ENCODE measurements around the gene ELOVL5.
"Not testable (repeated sequence)": the region's sequence is repeated elsewhere in the genome, so short reads cannot be mapped to it uniquely, and the experiment has no call there.

The ELOVL5 gene

GRCh38 chr6:53359095-53359842, 10.5 kb upstream of the ELOVL5 start:
- H3K27ac ChIP-seq (ENCODE audit: low read length) = peak overlapping the region; percentile 90
- no peaks in the 10 kb centered on the region for H3K9me3 ChIP-seq (ENCODE audit: control insufficient read depth in 1 of 2, low read length in 2 of 2)
- H3K4me1 ChIP-seq (ENCODE audit: control insufficient read depth in 1 of 2, insufficient read depth in 2 of 2, low read length in 2 of 2) = peaks cover 0 to 5% of the 10 kb centered on the region in 2 donors
- no peaks in the 10 kb centered on the region for H3K27me3 ChIP-seq (ENCODE audit: low read depth, low read length)
- H3K36me3 ChIP-seq (ENCODE audit: control insufficient read depth in 1 of 2, insufficient read depth in 2 of 2, low read length in 2 of 2) = no peaks in the 10 kb centered on the region
- peak overlapping the region; percentile 64 to 73 for H3K4me3 ChIP-seq (ENCODE audit: low read depth in 1 of 2, low read length in 2 of 2)

- H3K36me3 ChIP-seq (ENCODE audit: control insufficient read depth in 1 of 2, insufficient read depth in 2 of 2, low read length in 2 of 2) = no peaks in the 10 kb centered on the region
These were observed 9.8 kb upstream of the ELOVL5 start for GRCh38 chr6:53358440-53359094.

GRCh38 chr6:53357576-53358360, 9.0 kb upstream of the ELOVL5 start:
- H3K36me3 ChIP-seq (ENCODE audit: control insufficient read depth in 1 of 2, insufficient read depth in 2 of 2, low read length in 2 of 2) = no peaks in the 10 kb centered on the region
- no peaks in the 10 kb centered on the region for H3K9me3 ChIP-seq (ENCODE audit: control insufficient read depth in 1 of 2, low read length in 2 of 2)
- peaks cover 0 to 5% of the 10 kb centered on the region in 2 donors for H3K4me1 ChIP-seq (ENCODE audit: control insufficient read depth in 1 of 2, insufficient read depth in 2 of 2, low read length in 2 of 2)
- H3K27ac ChIP-seq (ENCODE audit: low read length) = no peak overlapping the region
- no peaks in the 10 kb centered on the region for H3K27me3 ChIP-seq (ENCODE audit: low read depth, low read length)
- peak overlapping the region in 1 of 2 donors; percentile 73 for H3K4me3 ChIP-seq (ENCODE audit: low read depth in 1 of 2, low read length in 2 of 2)

More at GRCh38 chr6:53358440-53359094, 9.8 kb upstream of the ELOVL5 start:
- Histone ChIP-seq H3K9me3 (ENCODE audit: control insufficient read depth in 1 of 2, low read length in 2 of 2) (no peaks in the 10 kb centered on the region), H3K27me3 (ENCODE audit: low read depth, low read length) (no peaks in the 10 kb centered on the region), H3K4me1 (ENCODE audit: control insufficient read depth in 1 of 2, insufficient read depth in 2 of 2, low read length in 2 of 2) (peaks cover 0 to 5% of the 10 kb centered on the region in 2 donors), H3K27ac (ENCODE audit: low read length) (peak overlapping the region; percentile 90), H3K4me3 (ENCODE audit: low read depth in 1 of 2, low read length in 2 of 2) (peak overlapping the region; percentile 64 to 73)

GRCh38 chr6:53353624-53354023, 4.9 kb upstream of the ELOVL5 start:
- no peak overlapping the region for H3K27ac ChIP-seq (ENCODE audit: low read length)

GRCh38 chr6:53352360-53352759, 3.6 kb upstream of the ELOVL5 start:
- H3K36me3 ChIP-seq (ENCODE audit: control insufficient read depth in 1 of 2, insufficient read depth in 2 of 2, low read length in 2 of 2) = peaks cover 0 to 5% of the 10 kb centered on the region in 2 donors
- H3K27me3 ChIP-seq (ENCODE audit: low read depth, low read length) = no peaks in the 10 kb centered on the region

More at GRCh38 chr6:53353624-53354023, 4.9 kb upstream of the ELOVL5 start:
- H3K27me3 ChIP-seq (ENCODE audit: low read depth, low read length) = no peaks in the 10 kb centered on the region
- no peak overlapping the region for H3K4me3 ChIP-seq (ENCODE audit: low read depth in 1 of 2, low read length in 2 of 2)
- no peaks in the 10 kb centered on the region for H3K9me3 ChIP-seq (ENCODE audit: control insufficient read depth in 1 of 2, low read length in 2 of 2)
- peaks cover 0 to under 1% of the 10 kb centered on the region in 2 donors for H3K36me3 ChIP-seq (ENCODE audit: control insufficient read depth in 1 of 2, insufficient read depth in 2 of 2, low read length in 2 of 2)
- peaks cover 0 to 4% of the 10 kb centered on the region in 2 donors for H3K4me1 ChIP-seq (ENCODE audit: control insufficient read depth in 1 of 2, insufficient read depth in 2 of 2, low read length in 2 of 2)

GRCh38 chr6:53349209-53349693, 501 bp upstream of the ELOVL5 start:
- peak overlapping the region; percentile 88 for H3K27ac ChIP-seq (ENCODE audit: low read length)
- no peaks in the 10 kb centered on the region for H3K9me3 ChIP-seq (ENCODE audit: control insufficient read depth in 1 of 2, low read length in 2 of 2)
- H3K36me3 ChIP-seq (ENCODE audit: control insufficient read depth in 1 of 2, insufficient read depth in 2 of 2, low read length in 2 of 2) = peaks cover 0 to 5% of the 10 kb centered on the region in 2 donors
- peak overlapping the region; percentile 79 to 89 for H3K4me3 ChIP-seq (ENCODE audit: low read depth in 1 of 2, low read length in 2 of 2)
- H3K27me3 ChIP-seq (ENCODE audit: low read depth, low read length) = no peaks in the 10 kb centered on the region
- H3K4me1 ChIP-seq (ENCODE audit: control insufficient read depth in 1 of 2, insufficient read depth in 2 of 2, low read length in 2 of 2) = peaks cover 0 to 10% of the 10 kb centered on the region in 2 donors

More at GRCh38 chr6:53352360-53352759, 3.6 kb upstream of the ELOVL5 start:
- Histone ChIP-seq H3K4me3 (ENCODE audit: low read depth in 1 of 2, low read length in 2 of 2) (no peak overlapping the region), H3K4me1 (ENCODE audit: control insufficient read depth in 1 of 2, insufficient read depth in 2 of 2, low read length in 2 of 2) (no peaks in the 10 kb centered on the region), H3K27ac (ENCODE audit: low read length) (no peak overlapping the region), H3K9me3 (ENCODE audit: control insufficient read depth in 1 of 2, low read length in 2 of 2) (no peaks in the 10 kb centered on the region)

DNA sequence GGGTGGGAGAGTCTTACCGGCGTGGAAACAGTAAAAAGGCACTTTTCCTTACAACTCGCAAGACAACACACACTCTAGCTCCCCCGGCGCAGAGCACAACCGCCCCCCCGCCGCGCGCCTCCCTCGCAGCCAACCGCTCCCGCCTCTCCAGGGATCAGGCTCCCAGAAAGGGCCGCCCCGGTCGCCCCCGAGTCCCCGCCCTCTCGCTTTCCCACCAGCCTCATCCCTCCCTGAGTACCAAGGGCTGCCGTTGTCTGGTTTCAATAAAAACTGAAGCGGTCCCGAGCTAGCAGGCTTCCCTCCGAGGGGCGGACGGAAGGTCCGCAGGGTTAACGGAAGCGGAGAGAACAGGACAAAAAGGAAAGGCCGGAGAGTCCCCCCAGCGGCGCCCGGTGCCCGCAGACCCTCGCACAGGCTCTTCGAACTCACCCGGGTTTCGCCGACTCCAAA, 804 bp downstream of the ELOVL5 start:
- H3K4me3 ChIP-seq (ENCODE audit: low read depth in 1 of 2, low read length in 2 of 2) = peak overlapping the region; percentile 79 to 89
- peak overlapping the region; percentile 88 for H3K27ac ChIP-seq (ENCODE audit: low read length)
- peaks cover 0 to 5% of the 10 kb centered on the region in 2 donors for H3K36me3 ChIP-seq (ENCODE audit: control insufficient read depth in 1 of 2, insufficient read depth in 2 of 2, low read length in 2 of 2)
- H3K4me1 ChIP-seq (ENCODE audit: control insufficient read depth in 1 of 2, insufficient read depth in 2 of 2, low read length in 2 of 2) = peaks cover 0 to 21% of the 10 kb centered on the region in 2 donors
- H3K9me3 ChIP-seq (ENCODE audit: control insufficient read depth in 1 of 2, low read length in 2 of 2) = no peaks in the 10 kb centered on the region
- H3K27me3 ChIP-seq (ENCODE audit: low read depth, low read length) = no peaks in the 10 kb centered on the region

DNA sequence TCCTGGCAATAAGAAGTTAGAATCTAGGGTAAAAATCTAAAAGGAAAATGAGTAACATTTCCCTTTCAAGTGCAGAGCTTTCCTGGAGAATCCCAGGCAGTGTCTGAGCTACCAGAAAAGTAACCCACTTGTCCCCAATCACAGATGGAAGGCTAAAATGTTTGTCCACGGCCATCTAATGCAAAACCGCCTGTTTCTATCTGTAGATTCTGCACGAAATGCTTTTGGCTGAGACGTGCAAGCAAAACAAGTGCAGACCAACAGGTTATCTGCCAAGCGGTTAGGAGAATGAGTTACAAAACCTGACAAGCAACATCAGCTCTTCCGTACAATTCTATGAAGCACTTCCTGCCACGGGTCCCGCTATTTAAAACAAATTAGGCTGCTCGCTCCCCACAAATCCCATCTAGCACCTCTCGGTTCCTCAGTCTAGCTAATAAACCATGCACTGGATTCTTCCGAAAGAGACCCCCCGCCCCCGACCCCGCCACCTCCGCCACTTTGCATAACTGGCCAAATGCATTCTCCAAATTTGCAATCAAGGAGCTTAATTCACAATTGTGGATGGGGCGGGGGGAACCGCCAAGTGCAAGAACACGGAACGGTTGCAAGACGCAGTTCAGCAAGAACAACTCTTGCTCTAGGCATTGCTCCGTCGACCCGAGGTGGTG, 1.4 kb downstream of the ELOVL5 start:
- Histone ChIP-seq H3K4me1 (ENCODE audit: control insufficient read depth in 1 of 2, insufficient read depth in 2 of 2, low read length in 2 of 2) (peaks cover 0 to 26% of the 10 kb centered on the region in 2 donors), H3K27ac (ENCODE audit: low read length) (peak overlapping the region; percentile 16), H3K27me3 (ENCODE audit: low read depth, low read length) (no peaks in the 10 kb centered on the region), H3K4me3 (ENCODE audit: low read depth in 1 of 2, low read length in 2 of 2) (peak overlapping the region; percentile 79 to 89), H3K9me3 (ENCODE audit: control insufficient read depth in 1 of 2, low read length in 2 of 2) (no peaks in the 10 kb centered on the region), H3K36me3 (ENCODE audit: control insufficient read depth in 1 of 2, insufficient read depth in 2 of 2, low read length in 2 of 2) (peaks cover 0 to 5% of the 10 kb centered on the region in 2 donors)

DNA sequence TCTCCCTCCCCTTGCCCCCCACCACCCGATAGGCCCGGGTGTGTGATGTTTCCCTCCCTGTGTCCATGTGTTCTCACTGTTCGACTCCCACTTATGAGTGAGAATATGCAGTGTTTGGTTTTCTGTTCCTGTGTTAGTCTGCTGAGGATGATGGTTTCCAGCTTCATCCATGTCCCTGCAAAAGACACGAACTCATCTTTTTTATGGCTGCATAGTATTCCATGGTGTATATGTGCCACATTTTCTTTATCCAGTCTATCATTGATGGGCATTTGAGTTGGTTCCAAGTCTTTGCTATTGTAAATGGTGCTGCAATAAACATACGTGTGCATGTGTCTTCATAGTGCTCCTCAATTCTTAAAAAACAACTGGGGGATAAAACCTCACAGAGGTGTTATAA, 2.7 kb downstream of the ELOVL5 start:
- H3K4me3 ChIP-seq (ENCODE audit: low read depth in 1 of 2, low read length in 2 of 2); H3K36me3 ChIP-seq (ENCODE audit: control insufficient read depth in 1 of 2, insufficient read depth in 2 of 2, low read length in 2 of 2); H3K9me3 ChIP-seq (ENCODE audit: control insufficient read depth in 1 of 2, low read length in 2 of 2); H3K27me3 ChIP-seq (ENCODE audit: low read depth, low read length); H3K27ac ChIP-seq (ENCODE audit: low read length): not testable (repeated sequence)
- peaks cover 0 to 33% of the 10 kb centered on the region in 2 donors for H3K4me1 ChIP-seq (ENCODE audit: control insufficient read depth in 1 of 2, insufficient read depth in 2 of 2, low read length in 2 of 2)

DNA sequence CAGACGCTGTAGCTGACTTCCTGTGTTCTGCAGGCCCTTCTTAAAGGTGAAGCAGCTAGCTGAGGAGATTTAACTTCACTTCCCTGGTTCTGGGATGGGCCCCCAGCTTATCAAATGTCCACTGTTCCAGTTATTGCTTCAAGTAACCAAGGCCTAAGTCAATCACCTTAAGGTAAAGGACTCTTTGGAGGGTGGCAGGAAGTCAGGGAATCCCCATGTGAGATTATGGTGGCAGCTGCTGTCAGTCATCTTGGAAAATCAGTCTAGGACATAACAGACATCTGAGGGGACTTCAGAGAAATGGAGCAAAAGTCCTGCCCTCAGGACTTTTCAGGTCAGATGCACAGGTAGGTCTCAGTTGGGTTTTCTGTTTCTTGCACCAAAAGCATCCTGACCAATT, 3.8 kb downstream of the ELOVL5 start:
- H3K36me3 ChIP-seq (ENCODE audit: control insufficient read depth in 1 of 2, insufficient read depth in 2 of 2, low read length in 2 of 2) = peaks cover 0 to 5% of the 10 kb centered on the region in 2 donors
- no peak overlapping the region for H3K27ac ChIP-seq (ENCODE audit: low read length)
- no peaks in the 10 kb centered on the region for H3K27me3 ChIP-seq (ENCODE audit: low read depth, low read length)
- peaks cover 0 to 33% of the 10 kb centered on the region in 2 donors for H3K4me1 ChIP-seq (ENCODE audit: control insufficient read depth in 1 of 2, insufficient read depth in 2 of 2, low read length in 2 of 2)
- H3K4me3 ChIP-seq (ENCODE audit: low read depth in 1 of 2, low read length in 2 of 2) = no peak overlapping the region
- H3K9me3 ChIP-seq (ENCODE audit: control insufficient read depth in 1 of 2, low read length in 2 of 2) = no peaks in the 10 kb centered on the region
